NCI-H2107 treated with DMSO at 0.1 percent for 48 hours (cell line): ENCODE results near the gene SIGLEC10.
A peak's percentile ranks its signal among the peaks of the same experiment; 100 is the strongest.
"Not testable (repeated sequence)": the region's sequence is repeated elsewhere in the genome, so short reads cannot be mapped to it uniquely, and the experiment has no call there.

Source experiments
- DNase-seq: peaks from one replicate; lab custom pipeline; 2025; ENCODE audit not compliant: unreplicated experiment; lab: John Stamatoyannopoulos, UW

The SIGLEC10 gene

DNA sequence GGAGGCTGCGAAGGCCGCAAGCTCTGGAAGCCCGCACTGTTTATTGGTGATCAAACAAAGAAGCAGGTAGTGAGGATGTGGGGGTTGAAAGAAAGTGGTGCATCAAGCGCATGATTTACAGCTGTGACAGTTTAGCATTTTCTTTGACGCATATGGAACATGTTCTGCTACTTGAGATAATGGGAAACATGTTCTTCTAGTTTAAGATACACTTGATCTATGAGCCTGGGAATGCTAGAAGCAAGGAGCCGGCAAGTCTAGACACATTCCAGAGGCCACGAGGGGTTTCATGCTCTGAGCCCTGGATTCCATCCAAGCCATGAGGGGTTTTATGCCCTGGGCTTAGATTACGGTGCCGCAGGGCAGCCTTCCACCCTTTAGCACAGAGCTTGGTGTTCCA is 20.0 kb downstream of the SIGLEC10 start:
- DNase-seq = not testable (repeated sequence)

DNA sequence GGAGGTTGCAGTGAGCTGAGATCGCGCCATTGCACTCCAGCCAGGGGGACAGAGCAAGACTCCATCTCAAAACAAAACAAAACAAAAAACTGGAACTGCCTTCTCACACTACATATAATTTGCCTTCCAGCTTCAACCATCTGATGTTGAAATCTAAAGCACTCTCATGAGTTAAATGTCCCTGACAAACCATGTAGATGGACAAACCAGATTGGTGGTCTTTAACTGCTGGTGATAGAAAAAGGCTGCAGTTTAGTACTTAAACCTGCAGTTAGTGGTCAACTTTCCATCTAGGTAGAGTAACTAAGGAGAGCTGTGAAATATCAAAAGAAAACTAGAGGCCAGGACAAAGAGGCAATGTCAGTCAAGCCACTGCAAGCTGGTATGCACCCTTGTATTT is 21.3 kb downstream of the SIGLEC10 start:
- DNase-seq = no peak

DNA sequence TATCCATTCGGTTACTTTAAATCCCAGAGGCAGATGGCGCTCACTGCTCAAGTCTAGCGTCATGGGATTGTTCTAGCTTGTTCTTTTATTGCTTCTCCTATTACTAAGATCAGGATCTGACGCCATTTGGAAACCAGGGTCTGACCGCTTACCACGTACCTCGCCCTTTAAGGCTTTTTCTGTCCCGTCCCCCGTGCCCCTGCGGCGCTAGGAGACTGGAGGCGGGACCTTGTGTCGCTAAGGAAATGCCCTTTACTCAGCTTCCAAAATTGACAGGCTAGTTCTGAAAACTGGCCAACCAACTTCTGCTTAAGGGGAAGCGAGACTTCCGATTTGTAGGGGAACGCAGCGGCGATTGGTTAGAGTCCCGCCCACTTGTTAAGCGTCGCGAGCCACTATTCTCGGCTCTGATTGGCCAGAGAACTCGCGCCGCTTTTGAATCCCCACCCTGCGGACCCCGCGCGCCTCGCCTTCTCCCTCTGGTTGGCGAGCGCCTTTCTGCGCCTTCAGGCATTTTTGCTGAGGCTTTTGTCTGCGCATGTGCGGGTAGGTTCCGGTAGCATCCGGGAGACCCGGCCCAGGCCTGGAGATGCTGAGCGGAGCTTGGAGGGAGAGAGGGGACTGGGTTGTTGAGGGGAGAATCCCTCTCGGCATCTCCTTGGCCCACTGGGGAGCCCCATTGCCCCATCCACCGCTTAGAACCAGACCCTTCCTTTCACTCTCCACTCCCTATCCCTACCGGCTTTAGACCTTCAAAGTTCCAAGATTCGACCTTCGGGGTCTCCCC is 23.2 kb downstream of the SIGLEC10 start:
- peak; percentile 70 for DNase-seq

DNA sequence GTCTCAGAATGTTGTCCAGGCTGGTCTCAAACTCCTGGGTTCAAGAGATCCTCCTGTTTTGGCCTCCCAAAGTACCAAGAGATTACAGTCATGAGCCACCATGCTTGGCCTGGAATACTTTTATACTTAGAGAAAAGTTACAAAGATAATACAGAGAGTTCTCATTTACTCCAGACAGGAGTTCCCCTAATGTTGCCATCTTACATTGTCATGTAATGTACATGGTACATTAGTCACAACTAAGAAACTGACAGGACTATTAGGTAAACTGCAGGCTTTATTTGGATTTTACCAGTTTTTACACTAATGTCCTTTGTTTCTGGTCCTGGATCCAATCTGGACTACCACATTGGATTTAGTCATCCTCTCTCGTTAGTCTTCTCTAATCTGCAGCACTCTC is 24.7 kb downstream of the SIGLEC10 start:
- no peak for DNase-seq

DNA sequence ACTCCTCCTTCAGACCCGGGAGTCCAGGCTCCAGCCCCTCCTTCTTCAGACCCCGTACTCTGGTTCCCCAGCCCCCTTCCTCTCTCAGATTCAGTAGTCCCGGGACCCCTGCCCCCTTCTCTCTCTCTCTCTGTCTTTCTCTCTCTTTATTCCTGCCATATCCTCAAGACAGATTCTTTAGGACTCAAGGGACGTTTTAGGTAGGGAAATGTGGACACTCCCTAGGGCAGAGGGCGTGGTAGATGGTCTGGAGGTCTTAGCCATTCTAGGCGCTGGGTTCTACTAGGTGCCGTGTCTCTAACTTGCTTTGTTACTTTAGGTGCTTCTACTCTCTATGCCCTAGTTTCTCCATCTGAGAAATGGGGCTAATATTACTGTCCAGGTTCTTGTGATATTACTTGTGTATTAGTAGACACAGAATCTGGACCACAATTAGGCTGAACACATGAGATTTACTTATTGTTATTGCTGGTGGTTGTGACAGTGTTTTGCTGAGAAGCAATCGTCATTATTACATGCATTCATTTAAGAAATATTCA is 26.3 kb downstream of the SIGLEC10 start:
- no peak for DNase-seq

DNA sequence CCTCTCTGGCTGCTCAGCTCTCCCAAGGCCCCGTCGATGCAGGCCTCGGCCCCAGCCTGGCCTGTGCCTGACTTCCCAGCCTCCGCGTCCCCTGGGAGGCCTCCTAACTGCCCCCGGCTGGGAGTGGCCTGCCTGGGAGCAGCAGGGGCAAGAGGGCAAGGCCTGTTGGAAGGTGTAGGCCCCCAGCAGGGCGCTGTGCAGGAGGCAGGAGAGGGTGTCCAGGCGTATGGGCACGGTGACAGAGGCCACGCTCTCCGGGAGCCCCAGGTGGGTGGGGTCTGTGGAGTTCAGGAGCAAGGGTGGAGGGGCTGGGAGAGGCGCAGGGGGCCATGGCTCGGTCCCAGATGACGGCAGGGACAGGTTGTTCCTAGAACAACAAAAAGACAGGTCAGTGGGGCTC is 28.3 kb downstream of the SIGLEC10 start:
- no peak for DNase-seq

DNA sequence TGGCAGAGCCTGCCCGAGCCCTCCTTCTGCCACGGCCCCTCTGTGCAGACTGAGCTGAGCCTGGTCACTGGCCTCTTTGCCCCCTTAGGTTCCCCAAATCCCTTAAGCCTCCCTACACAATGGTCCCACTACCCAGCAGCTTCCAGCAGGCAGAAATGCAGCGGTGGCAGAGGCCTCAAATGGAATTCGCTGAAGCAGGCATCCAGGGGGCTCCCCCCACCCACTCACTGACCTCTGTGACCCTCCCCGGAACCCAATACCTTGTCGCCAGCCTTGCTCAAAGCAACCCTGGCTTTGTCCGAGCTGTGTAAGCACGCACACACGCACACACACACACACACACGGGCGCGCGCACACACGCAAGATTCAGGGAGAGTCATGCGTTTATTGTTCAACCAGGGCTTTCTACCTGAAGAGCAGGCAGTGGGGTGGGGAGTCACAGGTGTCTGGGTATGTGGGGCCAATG is 29.5 kb downstream of the SIGLEC10 start, which contains the start of gene LIM2:
TSS of gene LIM2 (minus strand) at position 51 of the 466 bp plus-strand sequence. CDS start 531 bp downstream, outside the sequence.
- no peak for DNase-seq

DNA sequence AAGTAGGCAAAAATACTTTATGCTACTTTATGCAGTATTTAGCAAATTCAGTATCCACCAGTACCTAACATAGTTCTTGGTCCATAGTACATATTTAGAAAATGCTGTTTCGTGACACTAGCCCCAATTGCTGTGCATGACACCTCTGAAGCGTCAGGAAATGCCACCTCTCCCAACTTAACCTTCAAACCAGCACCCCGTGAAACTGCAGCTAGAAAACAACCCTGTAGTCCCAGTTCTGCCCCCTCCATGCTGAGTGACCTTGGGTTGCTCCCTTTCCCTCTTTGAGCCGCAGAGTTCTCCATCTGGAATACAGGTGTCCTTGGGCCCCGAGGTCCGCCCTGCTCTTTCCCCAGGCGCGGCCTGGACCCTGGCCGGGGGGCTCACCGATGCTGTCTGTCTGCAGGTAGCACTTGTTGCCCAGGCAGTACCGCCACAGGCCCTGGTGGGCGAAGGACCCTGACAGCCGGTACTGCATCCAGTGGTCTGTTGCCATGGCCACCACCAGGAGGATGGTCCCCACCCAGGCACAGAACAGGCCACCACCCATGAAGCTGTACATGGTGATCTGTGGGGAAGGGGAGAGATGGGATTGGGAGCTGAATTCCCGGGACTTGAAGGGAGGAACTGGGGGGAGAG is 30.4 kb downstream of the SIGLEC10 start:
- no peak for DNase-seq

DNA sequence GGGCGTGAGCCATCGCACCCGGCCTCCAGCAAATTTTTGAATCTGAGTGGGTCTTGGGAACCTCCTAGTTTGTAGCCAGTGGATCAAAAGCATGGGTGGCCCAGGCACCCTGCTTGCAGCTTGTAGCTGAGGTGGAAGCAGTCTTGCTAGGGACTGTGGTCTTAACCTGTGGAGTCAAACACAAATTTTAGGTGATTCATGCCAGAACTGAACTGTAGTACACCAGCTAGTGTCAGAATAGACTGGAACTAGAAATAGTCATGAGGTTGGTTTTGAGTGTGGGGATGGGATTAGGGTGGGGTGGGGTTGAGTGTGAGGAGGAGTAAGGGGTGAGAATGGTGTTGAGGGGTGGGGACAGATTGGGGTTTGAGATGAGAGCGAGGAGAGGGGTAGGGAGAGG is 35.4 kb downstream of the SIGLEC10 start:
- no peak for DNase-seq

DNA sequence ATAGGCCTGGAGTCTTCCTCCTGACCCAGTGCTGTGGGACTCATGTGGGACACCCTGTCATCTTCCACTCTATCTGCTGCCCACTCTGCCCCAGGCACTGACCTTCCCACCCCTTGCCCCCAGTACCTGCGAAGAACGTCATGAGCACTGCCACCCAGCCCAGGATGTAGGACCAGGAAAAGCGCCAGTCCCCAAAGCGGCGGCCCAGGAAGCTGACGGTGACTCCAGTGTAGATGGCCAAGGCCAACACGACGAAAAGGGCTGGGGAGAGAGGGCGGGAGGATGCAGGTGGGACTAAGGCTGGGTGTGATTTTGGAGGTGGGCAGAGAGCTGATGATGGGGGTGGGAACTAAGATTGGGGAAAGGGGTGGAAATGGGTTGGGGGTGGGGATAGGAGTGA is 37.1 kb downstream of the SIGLEC10 start:
- no peak for DNase-seq

DNA sequence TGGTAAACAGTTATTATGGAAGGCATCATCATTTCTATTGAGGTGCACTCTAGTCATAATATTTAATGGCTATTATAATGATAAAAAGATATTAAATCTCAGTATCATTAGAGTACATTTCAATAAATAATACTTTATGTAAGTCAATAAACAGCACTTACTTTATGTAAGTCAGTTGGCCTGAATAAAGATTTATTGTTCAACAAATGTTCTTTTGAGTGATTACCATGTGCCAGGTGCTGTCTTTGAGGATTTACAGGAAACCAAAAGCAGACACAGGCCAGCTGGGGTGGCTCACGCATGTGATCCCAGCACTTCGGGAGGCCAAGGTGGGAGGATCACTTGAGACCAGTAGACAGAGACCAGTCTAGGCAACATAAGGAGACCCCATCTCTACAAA is 40.0 kb downstream of the SIGLEC10 start:
- no peak for DNase-seq

DNA sequence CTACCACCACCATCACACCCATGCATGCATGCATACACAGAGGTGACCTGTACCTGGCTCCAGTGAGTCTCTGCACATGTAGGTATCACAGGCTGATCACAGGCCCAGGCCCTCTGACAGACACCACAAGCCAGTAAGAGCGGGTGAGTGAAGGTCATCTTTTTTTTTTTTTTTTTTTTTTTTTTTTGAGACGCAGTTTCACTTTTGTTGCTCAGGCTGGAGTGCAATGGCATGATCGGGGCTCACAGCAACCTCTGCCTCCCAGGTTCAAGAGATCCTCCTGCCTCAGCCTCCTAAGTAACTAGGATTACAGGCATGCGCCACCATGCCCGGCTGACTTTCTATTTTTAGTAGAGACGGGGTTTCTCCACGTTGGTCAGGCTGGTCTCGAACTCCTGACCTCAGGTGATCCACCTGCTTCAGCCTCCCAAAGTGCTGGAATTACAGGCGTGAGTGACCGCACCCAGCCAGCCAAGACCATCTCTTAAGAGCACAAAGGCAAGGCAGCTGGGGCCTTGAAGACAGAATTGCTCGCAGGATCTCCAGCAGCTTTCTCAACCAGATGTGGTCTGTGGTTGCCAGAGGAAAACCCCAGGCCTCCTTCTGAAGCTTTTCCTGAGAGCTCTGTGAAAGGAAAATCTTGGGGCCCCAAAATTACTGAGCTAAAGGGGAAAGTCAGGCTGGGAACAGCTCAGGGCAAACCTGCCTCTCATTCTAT is 41.8 kb downstream of the SIGLEC10 start:
- DNase-seq = no peak

DNA sequence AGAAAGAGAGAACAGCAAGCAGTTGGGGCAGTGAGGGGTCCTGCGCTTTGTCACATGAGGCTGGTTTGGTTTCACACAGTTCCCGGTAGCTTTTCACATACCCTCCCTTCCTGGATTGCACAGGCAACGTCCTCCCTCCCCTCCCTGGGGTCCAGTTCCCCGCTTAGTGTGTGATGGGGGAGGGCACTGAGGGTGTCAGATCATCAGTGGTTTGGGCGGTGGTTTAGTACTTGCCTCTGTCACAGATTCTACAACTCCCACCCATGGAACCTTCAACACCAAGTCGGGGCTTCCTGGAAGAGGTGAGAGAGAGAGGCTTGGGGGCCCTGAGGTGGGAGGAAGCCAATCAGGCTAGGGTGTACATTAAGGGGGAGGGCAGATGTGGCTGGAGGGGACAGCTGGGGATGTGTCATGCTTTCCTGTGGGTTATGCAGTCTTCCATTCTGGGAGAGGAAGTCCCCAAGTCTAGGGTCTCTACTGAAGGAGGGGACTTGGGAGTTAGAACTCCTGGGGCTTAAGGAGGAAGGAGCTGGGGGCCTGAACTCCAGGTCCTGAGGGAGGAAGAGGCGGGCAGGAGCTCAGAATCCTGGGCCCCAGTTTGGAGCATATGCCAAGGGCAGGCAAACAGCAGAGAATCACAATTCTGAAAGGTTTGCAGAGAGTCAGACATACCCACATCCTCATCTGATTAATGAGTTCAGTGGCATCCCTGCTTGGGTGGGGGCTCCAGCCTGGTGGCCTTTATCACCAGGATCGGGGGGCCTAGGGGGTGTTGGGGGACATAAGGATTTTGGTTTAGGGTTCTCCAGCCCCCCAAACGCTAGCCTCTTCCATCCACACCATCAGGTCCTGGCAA is 44.6 kb downstream of the SIGLEC10 start, which contains the start of gene NKG7:
TSS of gene NKG7 (minus strand) at position 6 of the 856 bp plus-strand sequence. CDS start 119 bp downstream, outside the sequence.
- DNase-seq = no peak

DNA sequence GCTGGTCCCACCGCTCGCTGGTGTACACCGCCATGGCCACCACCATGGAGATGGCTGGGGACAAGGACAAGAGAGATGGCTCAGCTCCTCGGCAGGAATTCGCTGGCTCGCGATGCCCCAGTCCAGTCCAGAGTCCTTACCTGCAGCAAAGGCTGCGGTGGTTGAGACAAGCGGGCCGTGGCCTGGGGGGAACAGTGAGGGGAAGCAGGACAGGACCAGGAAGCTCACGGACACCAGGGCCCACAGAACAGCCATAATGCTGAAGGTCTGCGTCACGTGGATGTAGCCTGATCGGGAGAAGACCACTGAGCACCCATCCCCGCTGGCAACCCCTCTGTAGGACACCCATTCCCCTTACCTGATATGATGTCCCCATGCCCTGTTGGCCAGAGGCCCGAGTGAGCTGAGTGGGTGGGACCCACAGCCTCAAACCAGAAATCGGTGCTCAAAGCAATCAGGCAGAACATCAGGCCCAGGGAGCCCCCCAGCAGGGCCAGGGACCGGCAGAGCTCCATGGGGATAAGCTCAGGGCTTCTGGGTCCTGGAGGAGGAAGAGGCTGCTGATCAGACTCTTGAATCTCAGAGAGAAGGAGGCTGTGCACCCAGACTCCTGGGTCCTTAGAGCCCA is 45.3 kb downstream of the SIGLEC10 start:
- DNase-seq = no peak

DNA sequence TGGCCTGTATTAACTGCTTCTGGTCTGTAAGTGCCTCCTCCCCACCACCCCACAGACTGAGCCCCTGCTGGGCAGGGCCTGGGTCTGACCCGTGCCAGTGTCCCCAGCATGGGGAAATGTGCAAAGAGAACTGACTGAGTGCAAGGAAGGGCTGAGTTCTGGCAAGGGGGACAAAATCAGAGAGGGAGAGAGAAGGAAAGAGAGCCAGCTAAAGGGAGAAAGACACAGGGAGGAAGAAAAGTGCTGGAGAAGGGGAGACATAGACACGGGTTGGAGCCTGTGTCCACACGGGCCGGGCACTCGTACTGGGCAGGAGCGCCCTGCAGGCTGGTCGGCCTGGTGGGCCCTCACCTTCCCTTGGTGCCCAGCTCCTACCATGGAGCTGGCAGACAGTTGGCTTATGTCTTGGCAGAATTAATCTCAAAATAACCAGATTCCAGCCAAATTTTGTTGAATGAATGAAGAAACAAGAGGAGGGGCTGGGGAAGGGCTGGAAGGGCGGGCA is 46.2 kb downstream of the SIGLEC10 start:
- DNase-seq = no peak

DNA sequence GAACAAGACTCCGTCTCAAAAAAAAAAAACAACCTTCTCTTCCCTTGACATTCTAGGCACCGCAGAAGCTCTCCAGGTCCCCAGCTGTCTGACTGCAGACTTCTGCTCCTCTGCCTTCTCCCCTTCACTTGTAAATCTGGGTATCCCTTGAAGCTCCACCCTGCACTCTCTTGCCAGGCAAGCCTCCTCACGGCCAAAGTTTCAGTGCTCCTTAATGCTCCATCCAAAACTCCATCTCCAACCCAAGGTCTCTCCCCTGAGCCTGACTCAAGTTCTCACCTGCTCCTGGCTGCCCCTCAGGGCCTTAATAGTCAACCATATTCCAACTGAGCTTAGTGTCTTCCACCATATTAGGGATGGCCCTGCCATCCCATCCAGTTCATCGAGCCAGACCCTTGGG is 47.2 kb downstream of the SIGLEC10 start:
- DNase-seq = no peak

DNA sequence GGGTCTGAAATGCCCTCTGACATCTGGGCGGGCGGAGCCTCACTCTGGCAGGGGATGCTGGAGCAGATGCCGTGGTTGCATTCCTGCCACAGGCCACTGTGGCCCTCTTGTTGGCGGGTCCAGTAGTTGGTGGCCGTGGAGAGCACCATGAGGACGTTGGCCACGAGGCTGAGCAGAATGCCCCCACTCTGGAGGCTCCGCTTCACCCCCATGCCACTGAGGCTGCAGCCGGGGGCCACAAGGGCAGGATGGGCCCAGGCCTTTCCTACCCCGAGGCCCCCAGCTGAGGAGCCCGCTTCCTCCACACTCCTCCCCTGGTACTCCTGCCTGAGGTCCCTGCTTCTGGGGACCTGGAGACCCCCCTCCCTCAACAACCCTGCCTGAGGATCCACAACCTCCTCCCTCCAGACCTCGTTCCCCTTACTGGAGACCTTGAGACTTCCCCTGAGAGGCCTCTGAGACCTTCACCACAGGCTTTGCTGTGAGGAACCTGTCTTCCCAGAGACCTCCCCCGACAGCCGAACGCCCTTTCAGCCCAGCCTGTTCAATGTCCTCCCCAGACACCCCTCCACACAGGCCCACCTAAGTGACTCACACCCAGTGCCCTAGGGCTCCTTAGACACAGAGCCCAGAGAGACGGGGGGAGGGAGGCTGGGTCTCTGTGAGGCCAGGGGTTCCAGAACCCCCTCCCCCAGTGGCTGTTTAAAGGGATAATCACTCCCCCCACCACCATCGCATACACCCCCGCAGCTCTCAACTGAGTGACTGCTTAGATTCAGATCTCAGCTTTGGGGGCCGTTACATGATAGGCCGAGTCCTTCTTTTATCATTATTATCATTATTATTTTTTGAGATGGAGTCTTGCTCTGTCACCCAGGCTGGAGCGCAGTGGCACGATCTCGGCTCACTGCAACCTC is 48.8 kb downstream of the SIGLEC10 start, which contains the start of gene CLDND2:
TSS of gene CLDND2 (minus strand) at position 638 of the 917 bp plus-strand sequence. CDS start at position 212, 426 bp downstream.
- DNase-seq = no peak

DNA sequence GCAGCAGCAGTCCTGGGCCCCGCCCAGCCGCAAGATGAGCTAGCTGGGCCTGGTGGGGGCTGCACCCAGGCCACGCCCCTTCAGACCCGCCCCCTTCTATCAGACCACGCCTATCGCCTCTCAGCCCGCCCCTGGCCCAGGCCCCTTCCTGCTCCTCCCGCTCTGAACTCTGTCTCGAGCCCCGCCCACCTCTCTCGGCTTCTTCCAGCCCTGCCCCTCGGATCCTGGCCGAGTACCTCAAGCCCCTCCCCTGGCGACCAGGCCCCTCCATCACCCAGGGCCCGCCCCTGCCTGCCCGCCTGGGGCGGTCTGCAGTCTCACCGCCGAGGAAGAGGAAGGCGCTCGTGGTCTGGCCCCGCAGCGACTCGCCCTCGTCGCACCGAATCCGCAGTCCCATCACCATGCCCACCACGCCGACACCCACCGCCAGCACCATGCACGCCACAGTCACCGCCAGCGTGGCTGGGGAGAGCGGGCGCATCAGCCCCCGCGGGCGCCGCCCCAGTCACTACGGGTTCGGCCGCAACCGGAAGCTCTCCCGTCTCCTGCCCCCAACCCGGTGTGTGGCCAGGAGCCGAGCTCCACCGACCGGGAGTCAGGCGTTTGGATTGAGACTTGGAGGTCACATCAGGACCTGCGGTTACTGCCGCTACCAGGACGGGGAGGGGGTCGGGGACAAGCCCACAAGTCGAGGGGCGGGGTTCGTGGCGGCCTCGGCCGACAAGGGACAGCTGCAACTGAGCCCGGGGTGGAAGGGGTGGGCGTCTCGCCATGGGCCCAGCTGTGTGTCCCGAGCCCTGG is 49.7 kb downstream of the SIGLEC10 start:
- peak; percentile 92 for DNase-seq
